ENCODE measurements around the gene GALNT14.

- TF ChIP-seq TAF1 (IDR thresholded peaks at IDR 0.05; ENCODE audit: low read depth, low read length) (no peak), POLR2AphosphoS5 (IDR thresholded peaks at IDR 0.05; ENCODE audit: low read depth, low read length) (no peak)
Observed at GRCh38 chr2:30869988-30870387, 268.3 kb downstream of the GALNT14 start.

All from GM12891 (cell line).